T-helper 22 cell (primary cell): ENCODE results near the gene UBXN11.
A peak's percentile ranks its signal among the peaks of the same experiment; 100 is the strongest.

Source experiments
- DNase-seq: peaks from one replicate; pipeline ENCODE4 v3.0.0-alpha.2; 2020; ENCODE audit warnings: low read depth

UBXN11 gene

DNA sequence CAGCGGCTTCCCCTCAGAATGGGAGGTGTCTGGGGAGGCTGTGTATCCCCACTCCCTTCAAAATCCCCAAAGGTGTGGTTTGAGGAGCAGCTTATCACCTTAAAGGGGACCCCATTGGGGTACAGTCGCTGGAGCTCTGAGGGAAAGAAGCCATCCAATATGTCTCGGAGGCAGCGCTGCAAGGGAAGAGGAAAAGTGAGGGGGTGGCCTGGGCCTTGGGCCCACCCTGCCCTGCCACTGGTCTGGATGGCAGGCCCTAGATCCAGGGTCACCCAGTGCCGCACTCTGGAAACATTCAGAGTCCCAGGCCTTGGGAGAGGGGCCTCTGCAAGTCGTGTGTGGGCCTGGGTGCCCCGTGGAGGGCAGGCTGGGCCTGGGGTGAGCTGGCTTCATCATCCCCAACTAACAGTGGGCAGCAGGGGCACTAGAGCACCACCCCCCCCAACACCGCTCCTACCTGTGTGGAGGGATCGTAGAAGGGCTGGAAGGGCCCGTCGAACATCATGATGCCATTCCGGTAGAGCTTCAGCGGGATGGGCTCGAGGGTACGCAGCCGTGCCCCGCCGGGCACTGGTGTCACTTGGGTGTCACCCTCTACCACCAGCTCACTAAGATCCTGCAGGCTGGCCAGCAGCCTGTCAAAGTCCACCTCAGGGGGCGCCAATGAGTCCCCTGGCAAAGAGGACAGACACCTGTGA is 20.9 kb downstream of the UBXN11 start:
- DNase-seq: no peak

- peak; percentile 97 for DNase-seq
Observed at GRCh38 chr1:26284597-26285347, 21.7 kb downstream of the UBXN11 start.

- DNase-seq: no peak
Observed at GRCh38 chr1:26283871-26284596, 22.4 kb downstream of the UBXN11 start.

DNA sequence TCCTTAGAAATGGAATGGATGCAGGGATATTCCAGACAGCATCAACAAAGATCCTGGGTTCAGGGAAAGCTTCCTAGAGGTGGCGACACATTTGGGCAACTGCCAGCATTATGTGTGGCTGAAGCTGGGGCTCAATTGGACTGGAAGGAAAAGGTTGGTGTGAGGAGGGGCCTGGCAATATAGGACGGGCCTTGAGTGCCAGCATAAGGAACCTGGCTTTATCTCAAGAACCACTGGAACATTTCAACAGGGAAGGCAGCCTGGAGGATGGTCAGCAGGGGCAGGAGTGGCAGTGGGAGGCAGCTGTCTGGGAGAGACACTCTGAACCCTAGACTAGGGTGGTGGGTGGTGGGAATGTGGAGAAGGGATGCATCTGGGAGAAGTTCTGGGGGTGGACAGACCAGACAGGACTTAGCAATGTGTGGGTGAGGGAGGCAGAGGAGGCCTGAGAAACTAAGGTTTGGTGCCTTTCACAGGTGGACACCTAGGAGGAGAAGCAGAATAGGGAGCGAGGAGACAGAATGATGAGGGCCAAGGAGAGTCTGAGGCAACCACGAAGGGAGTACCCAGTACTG is 23.1 kb downstream of the UBXN11 start:
- DNase-seq: no peak

GRCh38 chr1:26282401-26282918 is 24.0 kb downstream of the UBXN11 start:
- no peak for DNase-seq

DNA sequence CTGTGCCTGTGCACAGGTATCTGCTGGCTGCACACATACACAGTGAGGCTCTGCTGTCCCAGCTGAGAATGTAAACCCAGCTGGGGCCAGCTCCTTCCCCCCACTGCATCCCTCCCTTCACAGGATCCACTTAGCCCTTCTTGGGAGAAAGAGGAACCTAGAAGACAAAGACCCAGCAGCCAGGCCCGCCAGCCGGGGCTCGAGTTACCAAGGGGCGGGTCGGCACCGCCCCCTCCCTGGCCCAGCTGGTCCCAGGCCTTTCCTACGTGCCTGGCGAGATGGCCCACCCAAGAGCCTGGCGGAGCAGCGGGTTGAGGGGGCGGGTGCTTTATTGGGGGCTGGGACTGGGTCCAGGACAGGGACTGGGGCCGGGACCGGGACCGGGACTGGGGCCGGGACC is 24.5 kb downstream of the UBXN11 start:
- no peak for DNase-seq

- DNase-seq: no peak
Observed at GRCh38 chr1:26281091-26281958, 25.1 kb downstream of the UBXN11 start.

GRCh38 chr1:26280333-26281042 is 25.9 kb downstream of the UBXN11 start:
- DNase-seq: no peak

DNA sequence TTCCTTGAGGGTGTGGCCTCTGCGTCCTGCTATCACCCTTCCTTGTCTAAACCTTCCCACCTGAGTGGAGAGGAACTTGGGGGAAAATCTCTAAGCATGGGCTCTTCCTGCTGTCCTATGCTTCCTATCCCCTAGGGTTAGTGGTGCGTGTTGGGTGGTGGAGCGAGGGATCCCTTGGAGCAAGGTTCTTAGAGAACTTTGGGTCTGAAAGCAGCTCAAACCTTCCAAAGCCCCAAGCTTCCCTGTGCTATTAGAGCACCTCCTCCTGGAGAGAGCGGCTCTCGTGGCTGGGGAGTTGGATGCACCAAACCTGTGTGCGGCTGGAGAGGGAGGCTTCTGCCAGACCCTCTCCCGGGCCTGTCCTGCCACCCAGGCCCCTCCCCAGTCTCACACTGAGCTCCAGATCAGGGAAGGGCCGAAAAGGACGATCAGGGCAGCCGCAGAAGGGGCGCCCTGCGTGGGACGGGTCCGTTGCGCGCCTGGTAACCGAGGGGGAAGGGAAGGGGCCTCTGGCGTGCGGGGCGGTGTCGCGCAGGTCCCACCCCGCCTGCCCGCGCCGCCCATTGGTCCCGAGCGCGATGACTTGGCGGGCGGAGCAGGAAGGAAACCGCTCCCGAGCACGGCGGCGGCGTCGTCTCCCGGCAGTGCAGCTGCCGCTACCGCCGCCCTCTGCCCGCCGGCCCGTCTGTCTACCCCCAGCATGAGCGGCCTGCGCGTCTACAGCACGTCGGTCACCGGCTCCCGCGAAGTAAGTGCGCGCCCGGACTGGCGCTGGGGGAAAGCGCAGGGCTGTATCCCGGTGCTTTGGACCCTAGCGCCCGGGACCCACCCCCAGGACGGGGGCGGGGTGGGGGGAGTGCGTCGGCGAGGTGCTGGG is 26.7 kb downstream of the UBXN11 start, which contains the start of gene SH3BGRL3:
TSS of gene SH3BGRL3 (plus strand) at position 631 of the 877 bp plus-strand sequence. CDS start at position 701, 70 bp downstream.
- DNase-seq: peak; percentile 82

- DNase-seq: no peak
Observed at GRCh38 chr1:26278724-26279455, 27.5 kb downstream of the UBXN11 start.

DNA sequence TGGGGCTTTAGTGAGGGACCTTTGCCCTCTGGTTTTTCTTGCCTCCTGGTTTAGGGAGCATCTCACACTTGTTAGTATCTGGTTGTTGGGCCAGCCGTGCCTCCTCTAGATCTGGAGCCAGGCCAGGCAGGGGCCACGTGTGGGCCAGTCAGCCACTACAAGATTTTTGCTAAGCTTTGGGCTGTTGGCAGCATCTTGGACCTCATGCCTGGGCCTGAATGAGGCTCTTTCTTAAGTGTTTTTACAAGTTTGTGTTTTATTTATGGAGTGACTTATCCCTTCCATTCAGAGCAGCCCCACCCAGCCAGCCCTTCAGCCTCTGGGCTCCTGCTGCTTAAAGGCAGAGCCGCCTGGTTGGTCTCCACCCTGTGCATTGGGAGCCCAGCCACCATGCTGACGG is 28.1 kb downstream of the UBXN11 start:
- no peak for DNase-seq

DNA sequence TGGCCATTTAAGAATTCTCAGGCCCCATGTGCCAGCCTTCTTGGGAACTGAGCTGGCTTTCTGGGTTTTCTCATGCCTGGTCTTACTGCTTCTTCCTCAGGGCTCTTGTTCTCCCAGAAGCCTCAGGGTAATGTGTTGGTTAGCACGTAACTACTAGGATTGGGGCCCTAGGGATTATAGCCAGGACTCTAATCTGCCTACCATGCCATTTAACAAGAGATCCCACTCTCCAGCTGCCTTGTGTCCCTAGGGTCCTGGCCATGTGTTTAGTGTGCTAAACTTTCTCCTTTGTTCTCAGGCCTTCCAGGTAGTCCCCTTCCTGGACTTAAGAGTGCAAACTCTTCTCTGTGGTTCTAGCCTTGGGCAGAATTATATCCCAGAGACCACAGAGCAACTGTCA is 28.7 kb downstream of the UBXN11 start:
- no peak for DNase-seq

- DNase-seq: no peak
Observed at GRCh38 chr1:26277261-26277661, 29.2 kb downstream of the UBXN11 start.

GRCh38 chr1:26276432-26276838 is 30.0 kb downstream of the UBXN11 start:
- no peak for DNase-seq

GRCh38 chr1:26275580-26276431 is 30.6 kb downstream of the UBXN11 start:
- DNase-seq: peak; percentile 77

GRCh38 chr1:26274801-26275425 is 31.5 kb downstream of the UBXN11 start:
- DNase-seq: no peak

DNA sequence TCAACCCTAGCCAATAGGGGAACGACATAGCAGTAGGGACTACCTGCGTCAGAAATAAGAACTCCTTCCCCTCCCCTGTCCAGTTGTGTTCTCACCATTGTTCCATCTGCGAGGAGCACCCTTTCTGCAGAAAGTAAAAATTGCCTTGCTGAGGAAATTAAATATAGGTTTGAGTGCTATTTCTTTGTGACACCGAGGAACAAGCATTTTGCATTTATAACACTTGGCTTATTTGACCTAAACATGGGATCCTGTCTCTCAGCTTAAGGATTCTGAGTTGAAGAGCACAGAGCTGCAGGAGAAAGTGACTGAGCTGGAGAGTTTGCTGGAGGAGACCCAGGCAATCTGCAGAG is 37.3 kb downstream of the UBXN11 start:
- no peak for DNase-seq
